ENCODE data around the gene DUS2. TPM values are rescaled to one million over a fixed set of nuclear protein-coding genes. Genes with fewer than 3 reads are reported as not detected.
A peak's percentile ranks its signal among the peaks of the same experiment; 100 is the strongest.

The DUS2 gene
- total RNA-seq, 1 experiment from 2014 or later: 19.9 TPM

DNA sequence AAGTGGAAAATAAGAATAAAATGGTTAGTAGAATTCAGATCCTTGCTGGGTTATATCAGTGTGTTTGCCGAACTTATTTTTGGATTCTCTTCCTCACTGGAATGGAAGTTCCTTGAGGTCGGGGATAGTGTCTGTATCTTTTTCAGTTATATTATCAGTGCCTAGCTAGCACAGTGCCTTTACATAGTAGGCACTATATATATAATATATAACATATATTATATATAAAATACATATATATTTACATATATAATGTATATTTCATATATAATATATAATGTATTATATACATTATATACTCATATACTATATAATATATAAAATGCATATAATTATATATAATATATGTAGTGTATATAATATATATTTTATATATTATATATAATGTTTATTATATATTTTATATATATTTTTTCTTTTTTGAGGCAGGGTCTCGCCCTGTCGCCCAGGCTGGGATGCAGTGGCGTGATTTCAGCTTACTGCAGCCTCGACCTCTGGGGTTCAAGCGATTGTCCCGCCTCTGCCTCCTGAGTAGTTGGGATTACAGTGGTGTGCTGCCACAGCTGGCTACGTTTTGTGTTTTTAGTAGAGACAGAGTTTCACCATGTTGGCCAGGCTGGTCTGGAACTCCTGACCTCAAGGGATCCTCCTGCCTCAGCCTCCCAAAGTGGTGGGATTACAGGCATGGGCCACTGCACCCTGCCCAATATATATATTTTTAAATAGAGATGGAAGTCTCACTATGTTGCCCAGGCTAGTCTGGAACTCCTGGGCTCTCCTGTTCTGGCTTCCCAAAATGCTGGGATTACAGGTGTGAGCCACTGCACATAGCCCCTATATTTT lies 65.3 kb downstream of the DUS2 start:
- no peak overlapping the region for H3K9ac ChIP-seq (ENCODE audit: low read length)
- ATAC-seq (no peak), DNase-seq (no peak)
- H3F3A ChIP-seq (ENCODE audit: low read length, unreplicated experiment): no peaks in the 10 kb centered on the region
- intact Hi-C loops (cut with micrococcal nuclease): loop anchor here (5.0 kb wide), 1 partner anchor 149 kb away; the partner anchor contains the start of gene ESRP2
- H2AFZ ChIP-seq (ENCODE audit: low read length): no peak overlapping the region
- H3K9me3 ChIP-seq (ENCODE audit: low read length): no peaks in the 10 kb centered on the region
- H3K79me2 ChIP-seq (ENCODE audit: low read length): peaks cover 75% of the 10 kb centered on the region
- CTCF ChIA-PET: no interaction called here
- TF ChIP-seq EZH2 (IDR thresholded peaks at IDR 0.05; ENCODE audit: low read length, unreplicated experiment) (no peak), EZH2phosphoT487 (IDR thresholded peaks at IDR 0.05; ENCODE audit: borderline replicate concordance, low read length) (no peak)
- H3K27ac ChIP-seq (ENCODE audit: low read length): no peak overlapping the region
- no peak overlapping the region for H3K4me3 ChIP-seq (ENCODE audit: low read length)
- H3K9me2 ChIP-seq (replicated peaks; ENCODE audit: low read length): no peaks in the 10 kb centered on the region
- no TSS peak for BruUV-seq (replicated peaks)
- no peaks in the 10 kb centered on the region for H3K36me3 ChIP-seq (ENCODE audit: low read depth, low read length)
- H3K4me1 ChIP-seq (ENCODE audit: insufficient read depth, low read length): 0 out of 2 replicates have a peak, but pooled peaks cover 9% of the 10 kb centered on the region
- peak overlapping the region; percentile 93 for H3K4me2 ChIP-seq (ENCODE audit: low read length)
- 0 out of 2 replicates have a peak, but pooled peaks cover 8% of the 10 kb centered on the region for H4K20me1 ChIP-seq (ENCODE audit: low read length)
- POLR2A ChIA-PET (ENCODE audit: unreplicated experiment): no interaction called here
- no peaks in the 10 kb centered on the region for H3K27me3 ChIP-seq (ENCODE audit: low read length)

DNA sequence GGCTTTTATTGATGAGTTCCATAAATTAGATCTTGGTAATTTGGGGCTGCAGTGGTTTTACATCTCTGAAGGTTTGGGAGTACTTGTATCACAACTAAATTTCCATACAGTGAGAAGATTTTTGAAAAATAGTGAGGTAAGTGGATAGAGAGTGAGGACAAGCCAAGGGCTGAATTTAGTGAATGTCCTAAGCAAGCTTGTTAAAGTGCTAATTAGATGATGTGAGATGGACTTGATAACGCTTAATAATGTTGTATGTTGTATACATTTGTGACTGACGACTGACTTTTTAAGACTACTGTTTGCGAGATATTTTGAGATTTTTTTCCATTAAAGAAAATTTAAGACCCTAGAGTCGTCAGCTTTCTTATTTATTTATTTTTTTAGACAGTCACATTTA lies 66.0 kb downstream of the DUS2 start:
- Histone ChIP-seq H3K9me2 (replicated peaks; ENCODE audit: low read length) (no peaks in the 10 kb centered on the region), H3K4me1 (ENCODE audit: insufficient read depth, low read length) (0 out of 2 replicates have a peak, but pooled peaks cover 9% of the 10 kb centered on the region), H3K27me3 (ENCODE audit: low read length) (no peaks in the 10 kb centered on the region), H3F3A (ENCODE audit: low read length, unreplicated experiment) (no peaks in the 10 kb centered on the region), H4K20me1 (ENCODE audit: low read length) (peaks cover 8% of the 10 kb centered on the region; the same call in 1 of the 2 replicates), H3K9me3 (ENCODE audit: low read length) (no peaks in the 10 kb centered on the region), H2AFZ (ENCODE audit: low read length) (no peak overlapping the region), H3K79me2 (ENCODE audit: low read length) (peaks cover 82% of the 10 kb centered on the region), H3K27ac (ENCODE audit: low read length) (no peak overlapping the region), H3K4me3 (ENCODE audit: low read length) (no peak overlapping the region), H3K36me3 (ENCODE audit: low read depth, low read length) (no peaks in the 10 kb centered on the region), H3K4me2 (ENCODE audit: low read length) (no peak overlapping the region), H3K9ac (ENCODE audit: low read length) (no peak overlapping the region)
- ChIA-PET CTCF (no interaction called here), POLR2A (ENCODE audit: unreplicated experiment) (no interaction called here)
- DNase-seq (no peak), ATAC-seq (no peak)
- intact Hi-C loops (cut with micrococcal nuclease): loop anchor here (5.0 kb wide), 1 partner anchor 148 kb away; the partner anchor contains the start of gene ESRP2
- no TSS peak for BruUV-seq (replicated peaks)
- TF ChIP-seq EZH2phosphoT487 (IDR thresholded peaks at IDR 0.05; ENCODE audit: borderline replicate concordance, low read length): no peak
- TF ChIP-seq, protein P1, sequence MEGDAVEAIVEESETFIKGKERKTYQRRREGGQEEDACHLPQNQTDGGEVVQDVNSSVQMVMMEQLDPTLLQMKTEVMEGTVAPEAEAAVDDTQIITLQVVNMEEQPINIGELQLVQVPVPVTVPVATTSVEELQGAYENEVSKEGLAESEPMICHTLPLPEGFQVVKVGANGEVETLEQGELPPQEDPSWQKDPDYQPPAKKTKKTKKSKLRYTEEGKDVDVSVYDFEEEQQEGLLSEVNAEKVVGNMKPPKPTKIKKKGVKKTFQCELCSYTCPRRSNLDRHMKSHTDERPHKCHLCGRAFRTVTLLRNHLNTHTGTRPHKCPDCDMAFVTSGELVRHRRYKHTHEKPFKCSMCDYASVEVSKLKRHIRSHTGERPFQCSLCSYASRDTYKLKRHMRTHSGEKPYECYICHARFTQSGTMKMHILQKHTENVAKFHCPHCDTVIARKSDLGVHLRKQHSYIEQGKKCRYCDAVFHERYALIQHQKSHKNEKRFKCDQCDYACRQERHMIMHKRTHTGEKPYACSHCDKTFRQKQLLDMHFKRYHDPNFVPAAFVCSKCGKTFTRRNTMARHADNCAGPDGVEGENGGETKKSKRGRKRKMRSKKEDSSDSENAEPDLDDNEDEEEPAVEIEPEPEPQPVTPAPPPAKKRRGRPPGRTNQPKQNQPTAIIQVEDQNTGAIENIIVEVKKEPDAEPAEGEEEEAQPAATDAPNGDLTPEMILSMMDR (conservative IDR thresholded peaks at IDR 0.05; ENCODE audit: low read depth, low read length): no peak

DNA sequence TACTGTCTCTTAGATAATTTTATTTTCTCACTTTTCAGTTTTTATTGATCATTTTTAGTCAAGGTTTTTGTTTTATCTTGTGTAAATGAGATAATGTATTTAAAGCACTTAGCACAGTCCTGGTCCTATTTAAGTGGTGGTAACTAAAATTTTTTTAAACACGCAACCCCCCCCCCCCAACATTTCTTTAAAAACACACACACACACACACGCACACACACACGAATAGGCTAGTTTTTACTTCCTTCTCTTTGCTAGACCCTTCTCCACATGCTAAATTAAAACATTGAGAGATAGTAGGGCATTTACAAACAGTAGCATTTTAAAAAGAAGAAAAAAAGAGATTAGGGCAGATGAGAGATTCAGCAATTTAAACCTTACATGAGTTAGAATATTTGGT lies 67.0 kb downstream of the DUS2 start:
- Histone ChIP-seq H3K9ac (ENCODE audit: low read length) (no peak overlapping the region), H3F3A (ENCODE audit: low read length, unreplicated experiment) (no peaks in the 10 kb centered on the region), H3K9me2 (replicated peaks; ENCODE audit: low read length) (no peaks in the 10 kb centered on the region), H3K9me3 (ENCODE audit: low read length) (no peaks in the 10 kb centered on the region), H2AFZ (ENCODE audit: low read length) (no peak overlapping the region), H4K20me1 (ENCODE audit: low read length) (peaks cover 8% of the 10 kb centered on the region; the same call in 1 of the 2 replicates), H3K4me1 (ENCODE audit: insufficient read depth, low read length) (0 out of 2 replicates have a peak, but pooled peaks cover 9% of the 10 kb centered on the region), H3K27me3 (ENCODE audit: low read length) (no peaks in the 10 kb centered on the region), H3K4me2 (ENCODE audit: low read length) (no peak overlapping the region), H3K27ac (ENCODE audit: low read length) (no peak overlapping the region), H3K79me2 (ENCODE audit: low read length) (peaks cover 92% of the 10 kb centered on the region), H3K4me3 (ENCODE audit: low read length) (no peak overlapping the region), H3K36me3 (ENCODE audit: low read depth, low read length) (no peaks in the 10 kb centered on the region)
- BruUV-seq (replicated peaks): no TSS peak
- intact Hi-C loops (cut with micrococcal nuclease): no loop called here
- ChIA-PET CTCF (no interaction called here), POLR2A (ENCODE audit: unreplicated experiment) (no interaction called here)
- no peak for DNase-seq
- no peak for ATAC-seq
- TF ChIP-seq, protein P1 (conservative IDR thresholded peaks at IDR 0.05; ENCODE audit: low read depth, low read length): no peak
- TF ChIP-seq EZH2 (IDR thresholded peaks at IDR 0.05; ENCODE audit: low read length, unreplicated experiment): no peak
